Pulmonary artery endothelial cell (primary cell): Measurements from ENCODE around the gene OR1N1. TPM values are rescaled to one million over a fixed set of nuclear protein-coding genes. Genes with fewer than 3 reads are reported as not detected.

Experiments
- total RNA-seq: library from RNA; depleted of rRNA; stranded (reverse); fragments of >200 nt; gene quantifications from 2 replicates; pipeline ENCODE4 v1.2.3, GENCODE V29; 2014

OR1N1 gene
- total RNA-seq, 1 donor from 2014 or later, result not detected

Other genes starting within 250 kb of the OR1N1 start
- 14.4 and 28.7 TPM in 2 replicates for gene PTGS1, start 156.3 kb downstream of the OR1N1 start, total RNA-seq
- gene OR1J1, start 49.4 kb downstream of the OR1N1 start, total RNA-seq, result not detected in 2 replicates
- gene OR1J2, start 16.5 kb downstream of the OR1N1 start, total RNA-seq, result not detected in 2 replicates
- gene OR1J4, start 8.2 kb downstream of the OR1N1 start, total RNA-seq, result not detected in 2 replicates
- gene OR1N2, start 25.8 kb upstream of the OR1N1 start, total RNA-seq, result not detected in 2 replicates
- 0.11 and 0.13 TPM in 2 replicates for gene OR1L8, start 56.1 kb upstream of the OR1N1 start, total RNA-seq
- gene OR1Q1, start 87.4 kb upstream of the OR1N1 start, total RNA-seq, result not detected in 2 replicates
- gene OR1B1, start 130.3 kb upstream of the OR1N1 start, total RNA-seq, result 0.07 TPM in 1 of 2 replicates, not detected in the other
- not detected in 2 replicates for gene OR1L1, start 134.4 kb upstream of the OR1N1 start, total RNA-seq
- not detected in 2 replicates for gene OR1L3, start 147.8 kb upstream of the OR1N1 start, total RNA-seq
- not detected in 2 replicates for gene OR1L4, start 196.7 kb upstream of the OR1N1 start, total RNA-seq
- gene OR1L6, start 215.0 kb upstream of the OR1N1 start, total RNA-seq, result not detected in 2 replicates